NCI-H187 (cell line): ENCODE data around the gene TXN2.
A peak's percentile ranks its signal among the peaks of the same experiment; 100 is the strongest.

Source experiments
- DNase-seq, 2 experiments: peaks; one replicate each; lab custom pipeline; 2025; lab: John Stamatoyannopoulos, UW

The TXN2 gene

GRCh38 chr22:36486619-36487384 is 5.4 kb upstream of the TXN2 start:
- no peak for DNase-seq

- DNase-seq = no peak
Observed at GRCh38 chr22:36480941-36481392, 473 bp downstream of the TXN2 start.

- DNase-seq = no peak
Observed at GRCh38 chr22:36478966-36479365, 2.5 kb downstream of the TXN2 start.

GRCh38 chr22:36475341-36475740 is 6.1 kb downstream of the TXN2 start:
- no peak for DNase-seq

GRCh38 chr22:36472689-36473088 is 8.8 kb downstream of the TXN2 start:
- no peak for DNase-seq

GRCh38 chr22:36471341-36471821 is 10.1 kb downstream of the TXN2 start:
- no peak for DNase-seq

GRCh38 chr22:36470994-36471331 is 10.5 kb downstream of the TXN2 start:
- no peak for DNase-seq

- peak in 1 of 2 experiments; percentile 24 for DNase-seq
Observed at GRCh38 chr22:36470162-36470993, 11.1 kb downstream of the TXN2 start.

- DNase-seq = no peak
Observed at GRCh38 chr22:36469094-36469710, 12.2 kb downstream of the TXN2 start.

- no peak for DNase-seq
Observed at GRCh38 chr22:36467946-36468345, 13.5 kb downstream of the TXN2 start.

GRCh38 chr22:36467042-36467810 is 14.2 kb downstream of the TXN2 start:
- DNase-seq = no peak

- DNase-seq = no peak
Observed at GRCh38 chr22:36466258-36466657, 15.2 kb downstream of the TXN2 start.

- DNase-seq = no peak
Observed at GRCh38 chr22:36465232-36466021, 16.0 kb downstream of the TXN2 start.

- DNase-seq = no peak
Observed at GRCh38 chr22:36464715-36465231, 16.7 kb downstream of the TXN2 start.

GRCh38 chr22:36463783-36464184 is 17.7 kb downstream of the TXN2 start:
- no peak for DNase-seq

GRCh38 chr22:36461665-36462649 is 19.5 kb downstream of the TXN2 start:
- DNase-seq = peak; percentile 22 to 60

GRCh38 chr22:36460202-36460601 is 21.2 kb downstream of the TXN2 start:
- DNase-seq = no peak

GRCh38 chr22:36457688-36458450 is 23.6 kb downstream of the TXN2 start:
- no peak for DNase-seq

GRCh38 chr22:36456464-36456845 is 25.0 kb downstream of the TXN2 start:
- DNase-seq = no peak
